ENCODE results near the gene METTL2B.
"Not testable (repeated sequence)": the region's sequence is repeated elsewhere in the genome, so short reads cannot be mapped to it uniquely, and the experiment has no call there.

The METTL2B gene

GRCh38 chr7:128453836-128454804 lies 22.4 kb upstream of the METTL2B start:
- DNase-seq (ENCODE audit: extremely low read depth, insufficient read length): no peak

GRCh38 chr7:128454808-128455542 lies 21.6 kb upstream of the METTL2B start:
- no peak for TF ChIP-seq CTCF (IDR thresholded peaks at IDR 0.05; ENCODE audit: insufficient read depth, low read length, poor library complexity, severe bottlenecking)
- no peak for DNase-seq (ENCODE audit: extremely low read depth, insufficient read length)
- H3K4me3 ChIP-seq (replicated peaks; ENCODE audit: low read depth, low read length): peak overlapping the region; percentile 96
- no peaks in the 10 kb centered on the region; the same call in 1 of the 2 replicates for H3K36me3 ChIP-seq (ENCODE audit: control insufficient read depth, insufficient read depth, low read length)
- H3K27me3 ChIP-seq (replicated peaks; ENCODE audit: control insufficient read depth, insufficient read depth, low read length): no peaks in the 10 kb centered on the region

More at GRCh38 chr7:128453836-128454804, 22.4 kb upstream of the METTL2B start:
- TF ChIP-seq CTCF (IDR thresholded peaks at IDR 0.05; ENCODE audit: insufficient read depth, low read length, poor library complexity, severe bottlenecking): no peak
- H3K4me3 ChIP-seq (replicated peaks; ENCODE audit: low read depth, low read length): no peak overlapping the region
- no peaks in the 10 kb centered on the region; the same call in 1 of the 2 replicates for H3K36me3 ChIP-seq (ENCODE audit: control insufficient read depth, insufficient read depth, low read length)
- H3K27me3 ChIP-seq (replicated peaks; ENCODE audit: control insufficient read depth, insufficient read depth, low read length): no peaks in the 10 kb centered on the region

DNA sequence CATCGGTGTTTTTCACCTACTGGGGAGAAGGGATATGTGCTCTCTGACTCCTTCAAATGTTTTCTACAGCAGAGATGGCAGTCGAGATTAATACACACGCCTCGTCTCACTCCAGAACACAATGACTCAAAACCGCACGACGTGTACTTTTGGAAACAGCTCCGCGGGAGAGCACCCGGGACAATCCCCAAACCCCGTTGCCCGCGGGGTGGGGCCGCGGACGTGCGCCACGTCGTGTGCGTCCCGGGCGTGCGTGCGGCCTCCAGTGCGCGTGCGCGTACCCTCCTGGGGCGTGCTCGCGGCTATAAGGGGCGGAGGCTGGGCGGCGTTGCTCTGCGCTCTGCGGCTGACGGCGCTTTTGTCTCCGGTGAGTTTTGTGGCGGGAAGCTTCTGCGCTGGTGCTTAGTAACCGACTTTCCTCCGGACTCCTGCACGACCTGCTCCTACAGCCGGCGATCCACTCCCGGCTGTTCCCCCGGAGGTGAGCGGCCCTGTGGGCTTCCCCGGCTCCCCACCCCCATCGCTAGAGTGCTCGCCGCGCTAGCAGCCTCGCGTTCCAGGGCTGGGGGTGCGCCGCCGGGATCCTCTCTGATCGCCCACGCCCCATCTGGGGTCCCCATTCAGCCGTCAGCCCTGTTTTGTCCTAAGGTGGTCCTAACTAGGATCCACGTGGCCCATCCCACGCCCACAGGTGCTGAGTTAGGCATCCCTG lies 20.8 kb upstream of the METTL2B start, which contains the start of gene HILPDA:
Gene HILPDA (plus strand): TSS at position 336 of the 712 bp plus-strand sequence. CDS start 1,391 bp downstream, outside the sequence.
- Histone ChIP-seq H3K36me3 (ENCODE audit: control insufficient read depth, insufficient read depth, low read length) (no peaks in the 10 kb centered on the region; the same call in 1 of the 2 replicates), H3K27me3 (replicated peaks; ENCODE audit: control insufficient read depth, insufficient read depth, low read length) (no peaks in the 10 kb centered on the region), H3K4me3 (replicated peaks; ENCODE audit: low read depth, low read length) (peak within 1 kb of the TSS; percentile 96)
- DNase-seq (ENCODE audit: extremely low read depth, insufficient read length): peak; percentile 98
- TF ChIP-seq CTCF (IDR thresholded peaks at IDR 0.05; ENCODE audit: insufficient read depth, low read length, poor library complexity, severe bottlenecking): no peak

GRCh38 chr7:128456255-128456725 lies 20.3 kb upstream of the METTL2B start:
- no peak for TF ChIP-seq CTCF (IDR thresholded peaks at IDR 0.05; ENCODE audit: insufficient read depth, low read length, poor library complexity, severe bottlenecking)
- no peak for DNase-seq (ENCODE audit: extremely low read depth, insufficient read length)
- Histone ChIP-seq H3K27me3 (replicated peaks; ENCODE audit: control insufficient read depth, insufficient read depth, low read length) (no peaks in the 10 kb centered on the region), H3K36me3 (ENCODE audit: control insufficient read depth, insufficient read depth, low read length) (no peaks in the 10 kb centered on the region; the same call in 1 of the 2 replicates), H3K4me3 (replicated peaks; ENCODE audit: low read depth, low read length) (peak overlapping the region; percentile 96)

- H3K4me3 ChIP-seq (replicated peaks; ENCODE audit: low read depth, low read length): peak overlapping the region; percentile 96
- not testable (repeated sequence) for H3K36me3 ChIP-seq (ENCODE audit: control insufficient read depth, insufficient read depth, low read length); H3K27me3 ChIP-seq (replicated peaks; ENCODE audit: control insufficient read depth, insufficient read depth, low read length); DNase-seq (ENCODE audit: extremely low read depth, insufficient read length)
These were observed 19.2 kb upstream of the METTL2B start for GRCh38 chr7:128457385-128457784.

Data from GM06990 (cell line).